GM18907 (cell line): ENCODE results near the gene CMYA5.
"Not testable (repeated sequence)": the region's sequence is repeated elsewhere in the genome, so short reads cannot be mapped to it uniquely, and the experiment has no call there.

ENCODE experiments used
- ATAC-seq: cut with Tn5 transposase; IDR thresholded peaks from one replicate; pipeline ENCODE4 v1.9.1; 2021; ENCODE audit warnings: mild to moderate bottlenecking, moderate library complexity; ENCODE audit not compliant: unreplicated experiment

CMYA5 gene

GRCh38 chr5:79746642-79747569, 57.3 kb downstream of the CMYA5 start:
- ATAC-seq: no peak

GRCh38 chr5:79750611-79751510, 61.2 kb downstream of the CMYA5 start:
- ATAC-seq: no peak

GRCh38 chr5:79753092-79753491, 63.5 kb downstream of the CMYA5 start:
- ATAC-seq: no peak

- ATAC-seq: no peak
Measured at GRCh38 chr5:79753877-79754645, 64.4 kb downstream of the CMYA5 start.

GRCh38 chr5:79754865-79755555, 65.4 kb downstream of the CMYA5 start:
- no peak for ATAC-seq

- ATAC-seq: no peak
Measured at GRCh38 chr5:79756076-79756475, 66.4 kb downstream of the CMYA5 start.

- no peak for ATAC-seq
Measured at GRCh38 chr5:79759436-79759835, 69.8 kb downstream of the CMYA5 start.

- ATAC-seq: no peak
Measured at GRCh38 chr5:79759848-79760247, 70.2 kb downstream of the CMYA5 start.

- no peak for ATAC-seq
Measured at GRCh38 chr5:79762929-79763328, 73.3 kb downstream of the CMYA5 start.

GRCh38 chr5:79764147-79764546, 74.5 kb downstream of the CMYA5 start:
- ATAC-seq: not testable (repeated sequence)

- ATAC-seq: no peak
Measured at GRCh38 chr5:79771387-79771786, 81.8 kb downstream of the CMYA5 start.

GRCh38 chr5:79772651-79773050, 83.0 kb downstream of the CMYA5 start:
- ATAC-seq: no peak

GRCh38 chr5:79773612-79774011, 84.0 kb downstream of the CMYA5 start:
- ATAC-seq: no peak

GRCh38 chr5:79774171-79774854, 84.7 kb downstream of the CMYA5 start:
- no peak for ATAC-seq

- ATAC-seq: no peak
Measured at GRCh38 chr5:79774855-79775237, 85.2 kb downstream of the CMYA5 start.

- not testable (repeated sequence) for ATAC-seq
Measured at GRCh38 chr5:79784741-79785140, 95.1 kb downstream of the CMYA5 start.

- no peak for ATAC-seq
Measured at GRCh38 chr5:79785983-79786382, 96.3 kb downstream of the CMYA5 start.

- no peak for ATAC-seq
Measured at GRCh38 chr5:79787448-79787847, 97.8 kb downstream of the CMYA5 start.

- ATAC-seq: no peak
Measured at GRCh38 chr5:79791843-79792242, 102.2 kb downstream of the CMYA5 start.

GRCh38 chr5:79792463-79792862, 102.8 kb downstream of the CMYA5 start:
- ATAC-seq: no peak
